GM11168 (cell line): ENCODE results near the gene CLEC3B.
"Not testable (repeated sequence)": the region's sequence is repeated elsewhere in the genome, so short reads cannot be mapped to it uniquely, and the experiment has no call there.

Source experiments
- in situ Hi-C: fragments of 300-500 bp; cut with MboI; formaldehyde crosslinking; loops from one replicate; pipeline ENCODE4 v1.12.0; 2022; ENCODE audit warnings: low sequenced_read_pairs; ENCODE audit not compliant: unreplicated experiment

CLEC3B gene, protein sequence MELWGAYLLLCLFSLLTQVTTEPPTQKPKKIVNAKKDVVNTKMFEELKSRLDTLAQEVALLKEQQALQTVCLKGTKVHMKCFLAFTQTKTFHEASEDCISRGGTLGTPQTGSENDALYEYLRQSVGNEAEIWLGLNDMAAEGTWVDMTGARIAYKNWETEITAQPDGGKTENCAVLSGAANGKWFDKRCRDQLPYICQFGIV

GRCh38 chr3:45026038-45026437, at the start of gene CLEC3B:
TSS of gene CLEC3B (plus strand) at chr3:45026303. CDS start at chr3:45026363, 60 bp downstream.
- in situ Hi-C loops = loop anchor here (25.0 kb wide), 1 partner anchor 636 kb away; no protein-coding TSS in a partner anchor

DNA sequence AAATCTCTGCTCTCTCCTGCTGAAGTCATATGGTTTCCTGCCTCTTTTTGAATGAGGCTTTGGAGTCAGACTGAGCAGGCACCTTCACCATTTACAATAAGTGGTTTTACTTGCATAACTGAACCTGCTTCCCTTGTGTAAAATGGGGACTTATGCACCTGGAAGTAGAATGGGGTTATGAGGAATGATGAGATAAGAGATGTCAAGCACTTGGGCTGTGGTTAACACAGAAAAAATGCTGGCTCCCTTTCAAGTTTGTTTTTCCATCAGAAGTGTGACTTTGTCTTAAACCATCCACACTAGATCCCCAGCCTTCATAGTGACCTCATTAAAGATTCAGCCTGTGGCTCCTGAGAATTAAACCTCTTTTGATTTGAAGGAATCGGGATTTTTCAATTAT, 44.9 kb upstream of the CLEC3B start:
- in situ Hi-C loops = no loop called here

- in situ Hi-C loops = no loop called here
Measured at GRCh38 chr3:44981751-44982150, 44.4 kb upstream of the CLEC3B start.

- in situ Hi-C loops = no loop called here
Measured at GRCh38 chr3:44982817-44983216, 43.3 kb upstream of the CLEC3B start.

DNA sequence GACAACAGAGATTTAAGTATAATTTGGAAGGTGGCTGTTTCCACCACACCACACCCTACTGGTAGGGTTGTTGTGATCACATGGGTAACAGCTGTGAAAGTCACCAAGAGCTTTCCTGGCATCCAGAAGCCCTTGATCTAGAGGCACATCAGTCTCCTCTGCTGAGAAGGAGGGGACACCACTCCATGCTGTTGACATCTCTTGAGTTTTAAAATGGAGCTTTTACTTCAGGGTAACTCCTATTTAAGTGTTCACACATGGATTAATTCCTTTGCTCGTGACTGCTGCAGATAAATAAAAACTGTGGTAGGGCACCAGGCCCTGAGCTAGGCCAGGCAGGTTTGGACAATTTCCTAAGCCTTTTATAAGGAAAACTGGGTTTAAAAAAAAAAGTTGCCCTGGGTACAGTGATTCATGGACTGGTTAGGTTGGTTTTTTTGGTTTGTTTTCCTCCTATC, 42.6 kb upstream of the CLEC3B start:
- in situ Hi-C loops = no loop called here

GRCh38 chr3:44984335-44984734, 41.8 kb upstream of the CLEC3B start:
- in situ Hi-C loops = no loop called here

GRCh38 chr3:44986330-44986729, 39.8 kb upstream of the CLEC3B start:
- in situ Hi-C loops = not testable (repeated sequence)

DNA sequence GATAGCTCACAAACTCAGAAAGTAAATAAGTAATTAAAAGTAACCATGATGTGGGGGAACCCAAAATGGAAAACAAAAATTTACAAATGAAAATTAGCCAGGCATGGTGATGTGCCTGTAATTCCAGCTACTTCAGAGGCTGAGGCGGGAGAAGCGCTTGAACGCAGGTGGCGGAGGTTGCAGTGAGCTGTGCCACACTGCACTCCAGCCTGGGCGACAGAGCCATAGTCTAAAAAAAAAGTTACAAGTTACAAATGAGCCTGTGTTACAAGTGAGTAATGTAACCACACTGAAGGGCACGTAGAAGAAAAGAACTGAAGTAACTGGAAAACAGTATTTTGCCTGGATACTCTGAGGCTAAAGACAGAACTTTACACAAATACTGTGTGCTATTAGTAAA, 38.8 kb upstream of the CLEC3B start:
- in situ Hi-C loops = no loop called here

DNA sequence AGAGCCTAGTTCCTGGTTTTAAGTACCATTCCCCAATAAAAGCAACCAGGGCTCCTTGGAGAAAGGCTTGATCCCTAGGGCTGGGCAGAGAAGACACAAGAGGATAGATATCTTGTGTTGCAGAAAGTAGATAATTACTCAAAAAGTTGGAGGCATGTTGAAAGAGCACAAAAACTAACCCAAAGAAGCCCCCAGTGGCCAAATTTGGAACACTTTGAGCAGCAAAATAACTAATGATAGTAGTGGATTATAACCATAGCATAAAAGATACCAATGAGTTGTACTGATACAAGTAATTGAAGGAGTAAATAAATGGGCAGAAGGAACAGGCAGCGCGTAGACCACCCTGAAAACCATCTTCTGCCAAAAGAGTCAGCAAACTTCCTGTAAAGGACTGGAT, 38.0 kb upstream of the CLEC3B start:
- in situ Hi-C loops = no loop called here

- in situ Hi-C loops = no loop called here
Measured at GRCh38 chr3:44989141-44989540, 37.0 kb upstream of the CLEC3B start.

GRCh38 chr3:44989636-44990373, 36.3 kb upstream of the CLEC3B start:
- in situ Hi-C loops = no loop called here

- in situ Hi-C loops = no loop called here
Measured at GRCh38 chr3:44991326-44991725, 34.8 kb upstream of the CLEC3B start.

GRCh38 chr3:44992555-44993470, 33.3 kb upstream of the CLEC3B start:
- in situ Hi-C loops = no loop called here

GRCh38 chr3:44993471-44994205, 32.5 kb upstream of the CLEC3B start:
- in situ Hi-C loops = no loop called here

GRCh38 chr3:44995142-44995770, 30.8 kb upstream of the CLEC3B start:
- in situ Hi-C loops = no loop called here

DNA sequence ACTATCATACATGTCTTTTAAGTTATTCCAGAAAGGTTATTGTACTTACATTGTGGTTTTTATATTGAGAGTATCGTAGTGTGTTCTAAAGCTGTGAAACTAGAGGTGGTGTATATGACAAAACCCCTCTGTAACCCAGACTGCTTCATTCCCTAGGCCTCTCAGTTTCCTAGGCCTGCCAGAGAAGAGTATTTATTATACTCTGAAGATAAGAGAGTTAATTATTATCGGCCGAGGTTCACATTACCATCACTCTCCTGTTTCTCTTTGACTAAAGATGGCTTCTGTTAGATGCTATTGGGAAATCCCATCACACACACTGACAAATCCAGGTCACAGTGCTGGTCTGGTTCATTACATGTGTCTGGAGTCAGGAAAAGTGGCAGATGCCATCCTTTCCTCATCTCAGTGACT, 29.5 kb upstream of the CLEC3B start:
- in situ Hi-C loops = no loop called here

GRCh38 chr3:44999782-45000181, 26.3 kb upstream of the CLEC3B start:
- in situ Hi-C loops = no loop called here

DNA sequence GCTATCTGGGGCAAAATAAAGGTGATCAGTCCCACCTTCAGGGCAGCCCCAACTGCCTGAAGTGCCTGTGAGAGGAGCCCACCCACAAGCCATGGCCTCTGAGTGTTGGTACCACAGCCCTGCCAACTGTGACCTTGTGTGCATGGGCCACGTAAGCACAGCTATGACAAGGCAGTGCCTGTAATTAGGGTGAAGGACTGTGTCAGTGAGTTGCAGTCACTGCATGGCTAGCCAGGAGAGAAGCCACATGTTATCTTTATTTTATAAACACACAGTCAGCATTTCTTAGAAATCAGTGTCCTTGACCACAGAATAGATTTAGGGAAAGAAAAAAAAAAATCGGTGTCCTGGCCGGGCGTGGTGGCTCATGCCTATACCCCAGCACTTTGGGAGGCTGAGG, 25.3 kb upstream of the CLEC3B start:
- in situ Hi-C loops = no loop called here

- in situ Hi-C loops = no loop called here
Measured at GRCh38 chr3:45001738-45002137, 24.4 kb upstream of the CLEC3B start.
